ENCODE results near the gene RNF208.

RNF208 gene

DNA sequence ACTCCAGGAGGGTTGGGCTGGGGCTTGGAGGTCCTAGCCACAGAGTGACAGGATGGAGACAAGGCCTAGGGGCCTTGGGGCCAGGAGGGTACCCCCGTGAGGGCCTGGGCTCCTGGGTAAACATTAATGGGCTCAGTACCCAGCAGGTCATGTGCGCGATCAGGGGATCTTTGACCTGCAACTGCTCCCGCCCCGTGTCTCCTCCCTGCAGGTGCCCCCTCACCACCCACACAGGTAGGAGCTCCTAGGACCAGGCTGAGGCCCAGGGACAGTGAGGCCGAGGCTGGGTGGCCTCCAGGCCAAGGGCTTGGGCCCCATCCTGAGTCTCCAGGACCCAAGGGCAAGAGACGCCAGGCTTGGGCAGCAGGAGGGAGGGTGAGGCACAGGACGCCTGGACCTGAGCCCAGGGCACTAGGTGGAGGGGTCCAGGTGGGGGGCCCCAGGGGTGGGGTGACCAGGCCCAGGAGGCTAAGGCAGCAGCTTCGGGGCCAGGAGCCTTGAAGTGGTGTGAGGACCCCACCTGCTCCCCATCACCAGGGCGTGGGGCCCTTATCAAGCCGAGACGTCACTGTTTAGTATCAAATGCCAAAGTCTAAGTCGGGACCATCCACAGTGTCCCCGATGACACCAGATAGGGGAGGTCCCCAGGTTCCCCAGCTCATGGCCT, 8.8 kb upstream of the RNF208 start, which contains the start of gene SLC34A3:
Gene SLC34A3 (plus strand): TSS at position 197 of the 667 bp plus-strand sequence. CDS start 802 bp downstream, outside the sequence.
- no peak for DNase-seq
- in situ Hi-C loops (cut with HindIII; ENCODE audit: low pct_ligation_motif_present, low pct_unique_long_range_greater_than_20kb, low sequenced_read_pairs): no loop called here

DNA sequence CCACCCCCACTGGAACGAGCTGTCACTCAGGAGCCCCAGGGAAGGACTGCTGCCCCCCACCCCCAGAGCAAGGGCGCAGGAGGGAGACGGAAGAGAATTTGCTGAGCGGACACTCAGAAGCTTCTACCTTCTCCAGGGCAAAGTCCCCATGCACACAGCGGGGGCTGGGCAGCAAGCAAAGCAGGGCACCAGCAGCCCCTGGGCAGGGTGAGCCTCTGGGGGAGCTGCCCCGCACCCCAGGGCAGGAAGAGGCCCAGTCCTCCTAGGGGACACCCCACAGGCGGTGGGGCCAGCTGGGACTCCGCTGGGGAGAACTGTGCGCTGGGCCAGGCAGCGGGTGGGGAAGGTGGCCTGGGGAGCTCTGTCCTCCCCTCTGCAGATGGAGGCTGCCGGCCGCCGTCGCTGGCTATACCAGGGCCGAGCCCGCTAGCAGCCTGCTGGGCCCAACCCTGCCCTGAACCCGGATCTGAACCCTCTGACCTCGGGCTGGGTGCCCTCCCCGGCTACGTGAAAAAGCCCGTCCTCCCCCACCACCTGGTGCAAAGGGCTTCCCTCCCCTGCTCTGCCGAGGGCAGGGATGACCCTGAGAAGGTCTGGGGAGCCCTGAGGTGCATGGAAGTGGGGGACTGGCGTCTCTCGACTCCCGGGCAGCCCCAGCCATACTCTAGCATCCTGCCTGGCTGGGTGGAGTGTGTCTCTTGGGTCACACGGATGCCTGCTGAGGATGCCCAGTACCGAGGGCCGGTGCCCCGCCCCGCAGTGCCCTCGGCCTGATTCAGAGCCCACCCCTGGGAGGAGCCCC, 8.1 kb upstream of the RNF208 start:
- no peak for DNase-seq
- in situ Hi-C loops (cut with HindIII; ENCODE audit: low pct_ligation_motif_present, low pct_unique_long_range_greater_than_20kb, low sequenced_read_pairs): no loop called here

DNA sequence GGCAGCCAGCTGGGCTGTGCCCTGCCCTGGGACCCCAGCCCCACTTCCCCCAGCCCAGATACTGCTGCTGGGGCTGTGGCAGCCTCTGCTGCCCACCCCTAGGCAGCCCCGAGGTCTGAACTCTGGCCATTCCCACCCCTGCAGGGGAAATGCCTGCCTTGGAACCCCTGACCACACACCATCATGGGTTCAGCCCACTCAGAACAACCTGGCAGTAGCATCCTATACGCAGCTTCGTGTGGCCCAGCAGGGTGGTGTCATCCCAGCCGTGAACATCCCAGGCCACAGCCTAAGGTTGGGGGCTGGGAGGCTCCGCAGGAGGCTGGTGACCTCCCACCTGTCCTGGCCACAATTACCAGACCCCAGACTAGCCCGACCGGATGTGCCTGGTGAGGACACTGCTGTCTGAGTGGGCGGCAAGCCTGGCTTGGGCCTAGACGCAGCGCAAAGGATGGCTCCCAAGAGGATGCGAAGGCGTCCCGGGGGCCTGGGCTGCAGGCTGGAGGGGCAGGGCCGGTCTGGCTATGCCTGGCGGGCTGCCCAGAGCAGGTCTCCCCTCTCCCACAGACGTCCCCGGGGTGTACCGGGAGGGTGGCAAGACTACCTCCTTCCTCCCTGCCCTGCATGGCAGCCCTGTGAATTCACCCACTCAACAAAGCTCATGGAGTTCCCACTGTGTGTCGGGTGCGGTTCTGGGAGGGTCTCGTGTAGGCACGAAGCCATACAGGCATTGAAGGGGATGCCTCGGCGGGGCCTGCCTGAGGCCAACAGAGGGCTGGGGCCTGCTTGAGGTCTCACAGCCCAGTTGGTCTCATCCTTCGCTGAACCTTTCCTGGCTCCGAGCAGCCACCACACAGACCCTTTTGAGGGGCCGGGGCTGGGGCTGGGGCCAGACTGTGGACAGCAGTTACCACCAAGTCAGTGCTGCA, 7.2 kb upstream of the RNF208 start:
- in situ Hi-C loops (cut with HindIII; ENCODE audit: low pct_ligation_motif_present, low pct_unique_long_range_greater_than_20kb, low sequenced_read_pairs): no loop called here
- DNase-seq: no peak

DNA sequence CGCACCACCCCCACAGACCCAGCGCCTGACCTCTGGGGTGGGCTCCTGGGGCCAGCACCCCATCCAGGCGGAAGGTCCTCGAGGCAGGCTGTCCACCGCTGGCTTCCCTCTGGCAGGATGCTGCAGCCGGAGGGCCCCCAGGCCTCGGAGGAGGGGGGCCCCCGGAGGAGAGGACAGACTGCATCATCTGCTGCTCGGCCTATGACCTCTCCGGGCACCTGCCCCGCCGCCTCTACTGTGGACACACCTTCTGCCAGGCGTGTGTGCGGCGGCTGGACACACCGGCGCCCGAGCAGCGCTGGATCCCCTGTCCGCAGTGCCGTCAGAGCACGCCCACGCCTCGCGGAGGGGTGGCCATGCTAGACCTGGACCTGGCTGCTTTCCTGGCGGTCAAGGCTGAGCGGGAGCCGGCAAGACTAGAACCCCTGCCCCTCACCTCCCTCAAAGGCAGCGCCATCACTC, 6.5 kb upstream of the RNF208 start:
- DNase-seq: no peak
- in situ Hi-C loops (cut with HindIII; ENCODE audit: low pct_ligation_motif_present, low pct_unique_long_range_greater_than_20kb, low sequenced_read_pairs): no loop called here

DNA sequence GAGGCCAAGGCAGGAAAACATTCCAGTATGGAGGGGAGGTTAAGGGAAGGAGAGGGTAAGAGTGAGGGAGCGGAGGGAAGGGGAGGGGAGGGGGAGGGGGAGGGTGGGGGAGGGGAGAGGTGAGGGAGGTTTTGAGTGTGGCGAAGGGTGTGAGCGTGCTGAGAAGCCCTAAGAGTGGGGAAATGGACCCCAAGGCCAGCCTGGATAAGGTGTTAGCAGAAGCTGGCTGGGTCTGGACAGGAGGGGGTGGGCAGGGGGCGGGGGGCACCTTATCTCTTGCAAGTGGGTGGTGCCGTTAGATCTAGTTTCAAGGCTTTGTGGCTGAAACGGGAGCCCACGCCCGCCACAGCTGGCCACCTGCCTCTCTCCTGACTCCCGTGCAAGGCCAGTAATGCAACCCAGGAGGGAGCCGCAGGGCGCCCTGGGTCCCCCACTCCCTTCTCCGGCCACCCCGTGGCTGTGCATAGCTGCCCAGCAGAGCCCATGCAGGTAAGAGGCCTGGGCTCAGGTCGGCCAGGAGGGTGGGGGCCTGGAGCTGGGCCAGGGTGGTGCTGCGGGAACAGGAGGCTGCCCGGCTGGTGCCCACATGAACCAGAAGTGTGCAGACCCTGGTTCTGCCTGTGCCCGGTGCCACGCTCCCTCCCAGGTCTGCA, 5.9 kb upstream of the RNF208 start:
- no peak for DNase-seq
- in situ Hi-C loops (cut with HindIII; ENCODE audit: low pct_ligation_motif_present, low pct_unique_long_range_greater_than_20kb, low sequenced_read_pairs): no loop called here

DNA sequence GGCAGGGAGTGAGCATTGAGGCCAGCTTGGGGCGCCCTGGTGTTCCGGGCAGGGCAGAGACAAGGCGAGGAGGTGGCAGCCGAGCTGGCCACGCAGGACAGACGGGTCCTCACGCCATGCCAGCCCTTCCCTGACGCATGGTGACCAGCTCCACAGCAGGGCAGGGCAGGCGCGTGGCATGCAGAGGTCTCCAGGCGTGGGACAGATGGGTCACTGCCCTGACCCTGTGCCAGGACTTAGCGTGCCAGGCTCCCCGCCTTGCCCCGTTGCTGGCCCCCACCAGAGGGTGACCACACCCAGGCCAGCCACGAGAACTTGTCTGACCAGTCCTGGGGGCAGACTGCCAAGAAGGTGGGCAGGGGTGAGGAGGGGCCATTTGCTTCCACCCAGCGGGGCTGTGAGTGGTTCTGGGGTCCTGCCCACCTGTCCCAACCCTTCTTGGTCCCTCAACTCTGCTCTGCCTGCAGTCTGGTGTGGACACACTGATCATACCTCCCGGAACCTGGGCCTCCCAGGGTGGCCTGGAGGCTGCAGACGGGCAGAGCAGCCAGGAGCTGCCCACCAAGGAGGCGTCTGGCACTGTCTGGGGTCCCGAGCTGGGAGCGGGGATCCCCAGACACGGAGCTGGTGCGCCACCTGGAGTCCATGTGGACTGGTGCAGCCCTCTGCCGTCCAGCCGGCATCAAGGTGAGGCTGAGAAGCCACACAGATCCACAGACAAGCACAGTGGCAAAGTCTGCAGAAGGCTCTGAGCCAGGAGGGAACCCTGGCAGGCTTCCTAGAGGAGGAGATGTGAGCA, 5.2 kb upstream of the RNF208 start, which contains the start of gene RNF224:
Gene RNF224 (plus strand): TSS at position 449 of the 799 bp plus-strand sequence. CDS start 834 bp downstream, outside the sequence.
- in situ Hi-C loops (cut with HindIII; ENCODE audit: low pct_ligation_motif_present, low pct_unique_long_range_greater_than_20kb, low sequenced_read_pairs): no loop called here
- DNase-seq: peak; percentile 76

DNA sequence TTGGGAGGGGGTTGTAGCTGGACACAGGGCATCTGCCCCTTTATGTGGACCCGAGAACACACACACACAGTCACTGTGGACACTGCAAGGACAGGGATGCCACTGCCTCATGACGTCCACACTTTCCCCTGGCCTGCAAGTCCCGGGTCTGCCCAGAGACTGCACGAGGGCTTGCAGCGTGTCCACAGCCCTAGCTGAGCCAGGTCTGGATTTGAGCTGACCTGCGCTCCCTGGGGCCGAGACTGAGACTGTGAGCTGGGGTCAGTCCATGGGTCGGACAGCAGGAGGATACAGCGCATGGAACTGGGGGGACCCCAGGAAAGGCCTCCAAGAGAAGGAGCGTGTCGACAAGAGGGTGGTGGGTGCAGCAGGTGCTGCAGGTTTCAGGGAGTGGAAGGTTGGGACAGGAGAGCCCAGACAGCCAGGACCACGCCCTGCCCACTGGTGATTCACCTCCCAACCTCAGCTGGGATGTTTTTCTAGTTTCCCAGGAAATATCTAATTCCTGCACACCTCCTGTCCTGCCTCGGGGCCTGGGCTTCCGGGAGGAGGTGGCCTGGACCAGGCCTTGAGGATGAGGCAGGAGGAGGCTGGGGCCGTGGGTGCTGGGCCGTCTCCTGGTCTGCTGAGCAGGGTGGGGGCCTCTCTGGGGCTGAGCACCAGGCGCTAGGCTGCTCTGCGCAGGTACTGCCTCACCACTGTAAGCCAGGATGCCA, 4.5 kb upstream of the RNF208 start:
- no peak for DNase-seq
- in situ Hi-C loops (cut with HindIII; ENCODE audit: low pct_ligation_motif_present, low pct_unique_long_range_greater_than_20kb, low sequenced_read_pairs): no loop called here

DNA sequence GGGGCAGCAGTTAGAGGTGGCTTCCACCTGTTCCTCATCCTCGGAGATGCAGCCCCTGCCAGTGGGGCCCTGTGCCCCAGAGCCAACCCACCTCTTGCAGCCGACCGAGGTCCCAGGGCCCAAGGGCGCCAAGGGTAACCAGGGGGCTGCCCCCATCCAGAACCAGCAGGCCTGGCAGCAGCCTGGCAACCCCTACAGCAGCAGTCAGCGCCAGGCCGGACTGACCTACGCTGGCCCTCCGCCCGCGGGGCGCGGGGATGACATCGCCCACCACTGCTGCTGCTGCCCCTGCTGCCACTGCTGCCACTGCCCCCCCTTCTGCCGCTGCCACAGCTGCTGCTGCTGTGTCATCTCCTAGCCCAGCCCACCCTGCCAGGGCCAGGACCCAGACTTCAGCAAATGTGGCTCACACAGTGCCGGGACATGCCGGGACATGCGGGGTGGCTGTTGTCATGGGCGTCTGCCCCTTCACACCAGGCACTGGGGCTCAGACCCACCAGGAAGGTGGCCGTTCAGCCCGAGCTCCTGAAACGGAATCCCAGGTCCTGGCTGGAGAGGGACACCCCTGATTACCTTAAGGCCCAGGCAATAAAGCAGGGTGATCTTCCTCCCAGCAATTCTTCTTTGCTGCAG, 3.8 kb upstream of the RNF208 start:
- DNase-seq: no peak
- in situ Hi-C loops (cut with HindIII; ENCODE audit: low pct_ligation_motif_present, low pct_unique_long_range_greater_than_20kb, low sequenced_read_pairs): no loop called here

DNA sequence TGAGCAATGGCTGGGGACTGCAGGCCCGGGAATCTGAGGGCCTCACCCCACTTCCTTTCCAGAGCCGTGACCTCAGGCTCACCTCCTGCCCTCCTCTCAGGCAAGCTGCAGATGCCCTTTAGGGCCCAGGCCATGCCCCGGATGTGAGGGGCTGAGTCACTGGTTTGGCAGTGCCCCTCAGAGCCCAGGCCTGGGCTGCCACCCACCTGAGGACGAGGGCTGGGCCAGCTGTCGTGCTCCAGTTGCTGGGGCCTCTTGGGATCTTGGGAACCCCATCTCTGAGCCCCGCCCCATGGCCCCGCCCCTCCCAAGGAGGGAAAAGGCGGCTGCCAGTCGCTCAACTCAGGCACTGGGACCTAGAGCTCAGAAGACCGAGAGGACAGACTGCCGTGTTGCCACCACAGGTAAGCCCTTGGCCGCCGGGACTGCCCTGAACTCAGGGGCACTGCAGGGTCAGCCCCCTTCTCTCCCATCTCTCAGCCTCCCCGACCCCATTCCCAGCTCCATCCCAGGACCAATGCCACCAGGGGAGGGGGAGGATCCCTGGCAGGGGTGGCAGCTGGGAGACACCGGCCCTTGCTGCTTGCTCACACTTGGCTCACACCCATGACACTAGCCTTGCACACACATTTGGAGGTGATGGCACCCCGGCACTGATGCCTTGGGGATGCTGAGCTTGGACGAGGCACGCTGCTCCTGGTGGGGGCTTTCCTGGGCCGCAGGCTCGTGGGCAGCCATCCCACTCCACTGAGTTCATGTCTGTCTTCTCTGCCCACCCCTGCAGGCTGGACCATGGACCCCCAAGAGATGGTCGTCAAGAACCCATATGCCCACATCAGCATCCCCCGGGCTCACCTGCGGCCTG, 3.0 kb upstream of the RNF208 start, which contains the start of gene CYSRT1:
Gene CYSRT1 (plus strand): TSS at position 345 of the 865 bp plus-strand sequence. CDS start 448 bp downstream, at position 793.
- no peak for DNase-seq
- in situ Hi-C loops (cut with HindIII; ENCODE audit: low pct_ligation_motif_present, low pct_unique_long_range_greater_than_20kb, low sequenced_read_pairs): no loop called here

DNA sequence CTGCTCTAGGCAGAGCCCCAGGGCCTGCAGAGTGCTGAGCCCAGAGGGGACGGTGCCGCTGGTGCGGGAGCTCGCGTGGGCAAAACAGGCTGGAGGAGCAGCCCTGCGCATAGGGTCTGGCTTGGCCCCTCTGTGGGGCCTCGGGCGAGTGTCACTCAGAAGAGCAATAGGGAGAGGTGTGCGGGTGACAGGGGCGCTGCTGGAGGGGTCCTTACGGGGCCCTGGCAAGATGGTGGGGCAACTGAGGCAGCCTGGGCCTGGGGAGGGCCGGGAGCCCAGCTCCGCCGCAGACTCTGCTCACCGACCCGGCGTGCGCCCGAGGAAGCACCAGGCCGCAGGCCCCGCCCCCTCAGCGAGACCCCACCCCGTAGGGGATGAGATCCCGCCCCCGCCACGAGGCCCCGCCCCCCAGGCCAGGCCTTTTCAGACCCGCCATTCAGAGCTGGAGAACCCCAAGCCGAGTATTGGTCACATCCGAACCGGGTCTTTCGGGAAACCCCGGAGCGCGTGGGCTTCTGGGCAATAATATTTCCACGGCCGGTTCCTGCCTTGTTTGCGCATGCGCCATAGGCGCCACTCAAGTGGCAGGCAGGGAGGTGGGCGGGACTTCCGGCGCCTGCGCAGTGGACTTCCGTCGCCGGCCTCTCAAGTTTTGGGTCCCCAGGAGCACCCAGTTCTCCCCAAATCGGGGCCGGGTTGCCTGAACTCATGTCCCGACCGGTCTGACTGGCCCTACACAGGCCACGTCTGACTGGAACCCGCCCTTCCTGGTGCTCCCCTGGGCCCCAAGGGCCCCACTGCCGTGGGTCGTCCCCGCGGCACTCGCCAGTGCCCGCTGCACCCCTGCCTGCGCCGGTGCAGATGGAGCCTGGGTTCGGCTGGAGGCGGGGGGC, 1.3 kb upstream of the RNF208 start:
- DNase-seq: peak; percentile 96
- in situ Hi-C loops (cut with HindIII; ENCODE audit: low pct_ligation_motif_present, low pct_unique_long_range_greater_than_20kb, low sequenced_read_pairs): no loop called here

DNA sequence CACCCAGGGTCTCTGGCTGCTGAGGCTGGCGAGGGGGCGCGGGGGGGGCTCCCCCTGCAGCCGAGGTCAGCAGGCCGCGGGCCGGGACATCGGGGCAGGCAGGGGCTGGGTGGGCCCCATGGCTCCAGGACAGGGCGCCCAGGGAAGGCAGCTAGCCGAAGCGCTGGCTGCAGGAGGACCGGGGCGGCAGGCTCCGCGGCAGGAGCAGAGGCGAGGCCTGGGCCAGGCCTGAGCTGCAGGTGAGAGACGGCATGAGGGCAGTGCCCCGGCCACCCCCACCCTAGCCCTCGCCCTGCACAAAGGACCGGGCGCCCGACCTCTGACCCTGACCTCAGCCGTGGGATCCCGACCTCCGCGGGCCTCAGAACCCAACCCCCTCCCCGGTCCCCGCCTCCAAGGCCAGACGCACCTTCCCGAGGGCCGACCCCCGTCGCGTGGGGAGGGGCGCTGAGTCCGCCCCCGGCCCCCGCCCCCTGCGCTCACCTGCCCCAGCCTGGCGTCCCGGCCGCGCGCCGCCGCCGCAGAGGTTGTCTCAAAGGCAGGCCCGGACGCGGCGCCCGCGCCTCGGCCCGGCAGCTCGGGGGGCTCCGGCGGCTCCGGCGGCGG, 431 bp downstream of the RNF208 start:
- in situ Hi-C loops (cut with HindIII; ENCODE audit: low pct_ligation_motif_present, low pct_unique_long_range_greater_than_20kb, low sequenced_read_pairs): no loop called here
- DNase-seq: no peak

DNA sequence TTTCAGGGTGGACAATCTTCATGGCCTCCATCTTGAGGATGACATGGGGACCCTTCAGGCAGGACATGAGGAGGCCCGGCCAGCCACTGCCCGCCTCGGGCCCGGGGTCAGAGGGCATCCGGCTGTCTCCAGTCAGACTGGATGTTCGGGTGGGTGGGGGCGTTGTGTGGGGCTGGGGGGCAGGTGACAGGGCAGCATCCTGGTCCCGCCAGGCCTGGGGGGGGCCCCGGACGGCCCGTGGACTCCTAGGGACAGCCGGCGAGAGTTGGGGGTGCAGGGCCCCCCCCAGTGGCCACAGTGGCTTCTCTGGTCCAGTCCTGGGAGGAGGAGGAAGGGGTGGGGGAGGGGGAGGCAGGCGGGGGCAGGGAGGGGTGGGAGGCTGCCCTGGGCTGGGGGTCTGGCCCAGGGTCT, 940 bp downstream of the RNF208 start:
- in situ Hi-C loops (cut with HindIII; ENCODE audit: low pct_ligation_motif_present, low pct_unique_long_range_greater_than_20kb, low sequenced_read_pairs): no loop called here
- no peak for DNase-seq

DNA sequence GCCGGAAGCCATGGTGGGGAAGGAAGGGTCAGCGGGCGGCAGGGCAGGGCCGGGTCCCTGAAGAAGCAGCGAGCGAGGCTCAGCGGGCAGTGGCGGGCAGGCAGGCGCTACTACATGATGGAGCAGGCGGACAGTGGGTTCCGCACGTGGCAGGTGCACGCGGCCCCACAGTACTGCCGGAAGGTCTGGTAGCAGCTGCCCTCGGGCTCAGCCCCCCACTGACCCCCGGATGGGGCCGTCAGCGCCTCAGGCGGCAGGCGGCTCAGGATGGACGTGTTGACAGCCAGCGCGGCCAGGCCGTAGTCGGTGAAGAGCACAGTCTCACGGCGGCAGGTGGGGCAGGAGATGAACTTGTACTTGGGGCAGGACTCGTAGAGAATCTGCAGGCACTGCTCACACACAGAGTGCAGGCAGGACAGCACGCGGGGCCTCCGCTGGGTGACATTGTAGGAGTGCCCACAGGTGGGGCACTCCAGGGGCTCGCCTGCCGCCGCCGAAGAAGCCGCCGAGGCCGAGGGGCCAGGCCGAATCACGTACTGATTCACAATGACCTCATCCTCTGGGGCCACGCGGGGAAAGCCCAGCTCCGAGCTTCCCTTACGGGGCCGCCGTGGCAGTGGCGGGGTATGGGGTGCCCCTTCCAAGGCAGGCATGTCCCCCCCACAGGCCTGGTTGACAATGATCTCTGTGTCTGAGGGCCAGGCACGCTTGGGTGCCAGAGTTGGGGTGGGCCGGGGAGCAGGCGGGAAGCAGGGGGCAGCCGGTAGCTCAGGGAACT, 1.5 kb downstream of the RNF208 start:
- in situ Hi-C loops (cut with HindIII; ENCODE audit: low pct_ligation_motif_present, low pct_unique_long_range_greater_than_20kb, low sequenced_read_pairs): no loop called here
- DNase-seq: no peak
